Peyer's patch (tissue), 4 donors: ENCODE results near the gene GABBR2. TPM values are rescaled to one million over a fixed set of nuclear protein-coding genes. Genes with fewer than 3 reads are reported as not detected.
"Not testable (repeated sequence)": the region's sequence is repeated elsewhere in the genome, so short reads cannot be mapped to it uniquely, and the experiment has no call there.

ENCODE experiments used
- DNase-seq, 3 donors: peaks; one replicate each; pipeline ENCODE4 v3.0.0-alpha.2; 2017 to 2019
- H3K27ac ChIP-seq, 4 donors: fragments of 200-600 bp; sonication (generic); one replicate each; pipeline ENCODE4 v1.5.1; 2016 to 2019
- H3K27me3 ChIP-seq, 2 donors: fragments of 200-600 bp; sonication (generic); one replicate each; pipeline ENCODE4 v1.5.1; 2019
- H3K36me3 ChIP-seq, 3 donors: fragments of 200-600 bp; sonication (generic); one replicate each; pipeline ENCODE4 v1.5.1; 2016 to 2019
- H3K4me1 ChIP-seq, 4 donors: fragments of 200-600 bp; sonication (generic); one replicate each; pipeline ENCODE4 v1.5.1; 2016 to 2019
- H3K4me3 ChIP-seq, 4 donors: fragments of 200-600 bp; sonication (generic); 1 replicate in 3 of 4; 2 replicates in 1 of 4; pipeline ENCODE4 v1.5.1; 2016 to 2019; ENCODE audit warnings: mild to moderate bottlenecking in 1 of 4
- H3K9me3 ChIP-seq, 4 donors: fragments of 200-600 bp; sonication (generic); one replicate each; pipeline ENCODE4 v1.5.1; 2016 to 2019; ENCODE audit warnings: mild to moderate bottlenecking in 1 of 4
- POLR2A ChIP-seq, 2 donors: fragments of 450-650 bp; IDR thresholded peaks; one replicate each; pipeline ENCODE4 v1.5.1; 2017; ENCODE audit warnings: antibody characterized with exemption in 2 of 2, mild to moderate bottlenecking in 2 of 2, moderate library complexity in 2 of 2
- total RNA-seq, 4 donors: library from RNA; depleted of rRNA; stranded (reverse); fragments of >200 nt; gene quantifications; one replicate each; pipeline ENCODE4 v1.1.0, GENCODE V29; 2016
- TF ChIP-seq, protein P1 (sequence below), 6 experiments: fragments of 450-650 bp in 4 of 6; fragments of 200-600 bp in 2 of 6; sonication (generic) in 1 of 6; IDR thresholded peaks; one replicate each; pipeline ENCODE4 v1.5.1; 2017 to 2019; ENCODE audit warnings: antibody characterized with exemption in 6 of 6, mild to moderate bottlenecking in 3 of 6, moderate library complexity in 1 of 6

The GABBR2 gene
- total RNA-seq, 4 donors from 2014 or later, result not detected

DNA sequence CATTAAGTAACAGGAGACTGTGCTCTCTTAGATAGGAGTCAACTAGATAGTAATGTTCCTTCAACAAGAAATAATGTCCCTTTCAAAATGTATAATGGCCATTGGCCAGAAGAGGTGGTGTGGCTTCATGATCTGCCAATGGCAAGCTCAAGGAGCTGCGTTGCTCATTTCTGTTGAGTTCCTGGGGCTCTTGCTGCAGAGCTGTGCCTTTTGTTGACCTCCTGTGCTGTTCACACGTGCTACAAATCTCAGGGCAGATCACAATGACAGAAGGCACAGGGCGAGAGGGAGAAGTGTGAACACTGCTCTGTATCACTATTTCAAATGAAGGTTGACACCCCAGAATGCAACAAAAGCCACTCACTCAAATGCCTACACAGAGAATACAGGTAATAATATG lies 437.3 kb downstream of the GABBR2 start:
- H3K9me3 ChIP-seq, result no peaks in the 10 kb centered on the region
- H3K27ac ChIP-seq, result no peak overlapping the region
- H3K4me1 ChIP-seq, result no peaks in the 10 kb centered on the region
- no peaks in the 10 kb centered on the region for H3K36me3 ChIP-seq
- H3K27me3 ChIP-seq, result no peaks in the 10 kb centered on the region
- no peak overlapping the region for H3K4me3 ChIP-seq
- no peak for DNase-seq
- TF ChIP-seq POLR2A (IDR thresholded peaks at IDR 0.05), result no peak
- TF ChIP-seq, protein P1, sequence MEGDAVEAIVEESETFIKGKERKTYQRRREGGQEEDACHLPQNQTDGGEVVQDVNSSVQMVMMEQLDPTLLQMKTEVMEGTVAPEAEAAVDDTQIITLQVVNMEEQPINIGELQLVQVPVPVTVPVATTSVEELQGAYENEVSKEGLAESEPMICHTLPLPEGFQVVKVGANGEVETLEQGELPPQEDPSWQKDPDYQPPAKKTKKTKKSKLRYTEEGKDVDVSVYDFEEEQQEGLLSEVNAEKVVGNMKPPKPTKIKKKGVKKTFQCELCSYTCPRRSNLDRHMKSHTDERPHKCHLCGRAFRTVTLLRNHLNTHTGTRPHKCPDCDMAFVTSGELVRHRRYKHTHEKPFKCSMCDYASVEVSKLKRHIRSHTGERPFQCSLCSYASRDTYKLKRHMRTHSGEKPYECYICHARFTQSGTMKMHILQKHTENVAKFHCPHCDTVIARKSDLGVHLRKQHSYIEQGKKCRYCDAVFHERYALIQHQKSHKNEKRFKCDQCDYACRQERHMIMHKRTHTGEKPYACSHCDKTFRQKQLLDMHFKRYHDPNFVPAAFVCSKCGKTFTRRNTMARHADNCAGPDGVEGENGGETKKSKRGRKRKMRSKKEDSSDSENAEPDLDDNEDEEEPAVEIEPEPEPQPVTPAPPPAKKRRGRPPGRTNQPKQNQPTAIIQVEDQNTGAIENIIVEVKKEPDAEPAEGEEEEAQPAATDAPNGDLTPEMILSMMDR (IDR thresholded peaks at IDR 0.05), result no peak

DNA sequence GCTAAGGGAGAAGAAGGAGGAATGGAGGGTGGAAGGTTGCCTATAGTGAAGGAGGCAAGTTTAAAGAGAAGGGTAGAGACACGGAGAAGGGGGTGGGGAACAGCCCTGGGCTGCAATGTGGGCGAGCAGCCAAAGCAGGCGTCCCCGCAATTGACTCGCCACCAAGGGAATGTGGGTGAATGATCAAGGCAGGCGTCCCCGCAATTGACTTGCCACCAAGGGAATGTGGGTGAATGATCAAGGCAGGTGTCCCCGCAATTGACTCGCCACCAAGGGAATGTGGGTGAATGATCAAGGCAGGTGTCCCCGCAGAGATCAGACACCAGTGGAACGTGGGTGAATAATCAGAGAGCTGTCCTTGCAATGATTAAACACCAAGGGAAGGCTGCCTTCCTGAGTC lies 438.5 kb downstream of the GABBR2 start:
- not testable (repeated sequence) for H3K4me3 ChIP-seq, H3K9me3 ChIP-seq, DNase-seq, H3K27me3 ChIP-seq, H3K36me3 ChIP-seq, H3K4me1 ChIP-seq, H3K27ac ChIP-seq

DNA sequence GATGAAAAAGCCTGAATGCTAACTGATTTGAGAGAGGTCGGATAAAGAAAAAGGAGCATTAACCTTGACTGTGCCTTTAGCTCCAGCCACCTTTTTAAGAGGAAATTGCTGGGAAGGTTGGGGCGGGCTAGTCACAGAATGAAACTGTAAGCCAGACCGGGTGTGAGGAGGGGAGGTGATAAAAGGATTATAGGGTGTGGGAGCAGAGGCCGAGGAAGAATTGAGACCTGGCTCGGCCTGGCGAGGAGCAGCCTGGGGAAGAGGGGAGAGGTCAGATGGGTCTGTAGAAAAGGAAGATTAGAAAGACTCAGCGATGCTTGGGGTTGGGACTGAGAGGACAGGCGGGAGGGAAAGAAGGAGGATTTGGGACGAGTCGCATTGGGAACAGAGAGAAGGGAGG lies 439.1 kb downstream of the GABBR2 start:
- not testable (repeated sequence) for H3K27me3 ChIP-seq, H3K36me3 ChIP-seq, H3K4me1 ChIP-seq, DNase-seq, H3K9me3 ChIP-seq, H3K27ac ChIP-seq, H3K4me3 ChIP-seq

DNA sequence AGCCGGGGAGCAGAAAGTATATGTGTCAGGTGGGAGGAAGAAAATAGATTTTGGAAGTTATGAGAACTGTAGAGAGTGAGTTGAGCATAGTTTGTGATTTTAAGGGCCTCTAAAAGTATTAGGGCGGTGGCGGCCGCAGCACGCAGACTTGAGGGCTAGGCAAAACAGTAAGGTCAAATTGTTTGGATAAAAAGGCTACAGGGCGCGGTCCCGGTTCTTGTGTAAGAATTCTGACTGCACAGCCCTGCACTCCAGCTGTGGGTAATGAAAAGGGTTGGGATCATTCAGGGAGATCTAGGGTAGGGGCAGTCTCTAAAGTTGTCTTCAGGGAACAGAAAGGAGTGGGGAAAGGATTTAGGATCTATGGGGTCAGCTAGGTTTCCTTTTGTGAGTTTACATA lies 441.2 kb downstream of the GABBR2 start:
- not testable (repeated sequence) for DNase-seq, H3K4me3 ChIP-seq, H3K4me1 ChIP-seq, H3K9me3 ChIP-seq, H3K27ac ChIP-seq, H3K27me3 ChIP-seq, H3K36me3 ChIP-seq

DNA sequence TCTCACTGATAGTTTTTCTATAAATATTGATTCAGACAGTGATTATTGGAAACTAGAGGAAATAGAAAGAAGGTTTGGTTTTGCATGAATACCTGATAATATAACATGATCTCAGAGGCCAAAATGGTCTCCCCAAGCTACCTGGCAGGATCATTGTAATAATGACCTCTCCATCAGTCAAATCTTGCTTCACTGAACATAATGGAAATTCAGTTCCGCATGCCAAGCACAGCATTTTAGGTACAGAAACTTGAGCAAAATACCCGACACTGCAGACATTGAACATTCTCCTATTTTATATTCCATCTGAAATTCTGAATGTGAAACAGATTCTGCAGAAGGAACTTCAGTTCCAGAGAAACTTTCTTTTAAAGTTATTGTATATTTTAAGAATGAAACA lies 444.2 kb downstream of the GABBR2 start:
- no peak for DNase-seq
- TF ChIP-seq, protein P1 (IDR thresholded peaks at IDR 0.05), result no peak
- no peak for TF ChIP-seq POLR2A (IDR thresholded peaks at IDR 0.05)
- Histone ChIP-seq H3K27me3 (no peaks in the 10 kb centered on the region), H3K4me1 (no peaks in the 10 kb centered on the region), H3K27ac (no peak overlapping the region), H3K9me3 (no peaks in the 10 kb centered on the region), H3K36me3 (no peaks in the 10 kb centered on the region), H3K4me3 (no peak overlapping the region)

DNA sequence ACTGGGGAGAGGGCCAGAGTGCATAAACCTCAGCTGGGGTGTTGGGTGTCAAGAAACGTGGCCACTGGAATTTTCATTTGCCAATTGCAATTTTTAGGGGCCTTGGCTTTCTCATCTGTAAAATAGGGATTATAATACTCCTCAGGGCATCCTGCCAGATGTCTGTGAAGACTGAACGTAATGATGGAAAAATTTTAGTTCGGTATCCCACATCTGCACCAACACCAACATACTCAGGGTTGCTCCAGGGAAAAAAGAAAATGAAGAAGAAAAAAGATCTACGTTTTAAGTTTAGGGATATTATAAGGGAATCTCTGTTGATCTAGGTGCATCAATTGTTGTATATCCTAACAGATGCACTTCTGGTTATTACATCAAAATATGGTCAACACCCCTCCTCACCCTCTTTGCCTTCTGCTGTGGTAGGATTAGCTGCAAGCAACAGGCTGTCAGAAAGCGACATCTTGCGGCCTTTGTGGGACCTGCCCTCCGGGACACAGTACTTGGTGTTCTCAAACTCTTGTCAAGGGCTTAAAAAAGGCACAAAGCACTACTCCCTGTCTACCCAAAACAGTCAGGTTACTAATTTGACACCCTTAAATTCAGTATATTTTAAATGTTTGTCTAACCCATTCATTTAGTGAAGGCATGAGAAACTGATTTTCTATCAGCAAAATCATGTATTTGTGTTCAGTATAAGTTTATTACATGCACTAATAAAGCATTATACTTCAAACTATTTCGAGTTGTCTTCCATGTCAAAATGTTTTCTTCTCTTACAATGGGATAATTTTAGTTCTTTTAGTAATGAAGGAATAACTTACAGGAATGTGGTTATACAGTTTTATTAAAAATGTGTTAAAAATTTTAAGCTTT lies 445.0 kb downstream of the GABBR2 start:
- Histone ChIP-seq H3K4me3 (no peak overlapping the region), H3K27ac (no peak overlapping the region), H3K9me3 (no peaks in the 10 kb centered on the region), H3K27me3 (no peaks in the 10 kb centered on the region), H3K4me1 (no peaks in the 10 kb centered on the region), H3K36me3 (no peaks in the 10 kb centered on the region)
- no peak for TF ChIP-seq POLR2A (IDR thresholded peaks at IDR 0.05)
- TF ChIP-seq, protein P1 (IDR thresholded peaks at IDR 0.05), result peak; percentile 59 to 93 (median 90)
- DNase-seq, result peak; percentile 70 to 94 (median 84)

DNA sequence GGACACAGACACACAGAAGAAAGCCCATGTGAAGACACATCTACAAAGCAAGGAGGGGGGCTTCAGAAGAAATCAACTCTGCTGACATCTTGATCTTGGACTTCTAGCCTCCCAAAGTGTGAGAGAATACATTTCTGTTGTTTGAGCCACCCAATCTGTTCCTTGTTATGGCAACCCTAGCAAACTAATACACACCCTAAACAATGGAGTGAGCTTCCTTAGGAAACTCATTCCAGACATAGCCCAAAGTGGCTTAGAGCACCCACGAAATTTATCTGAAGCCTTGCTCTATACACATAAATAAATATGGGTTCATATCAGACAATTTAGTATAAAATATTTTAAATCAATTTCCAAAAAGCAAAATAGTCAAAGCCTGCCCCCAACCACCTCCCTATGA lies 445.7 kb downstream of the GABBR2 start:
- Histone ChIP-seq H3K36me3 (no peaks in the 10 kb centered on the region), H3K9me3 (no peaks in the 10 kb centered on the region), H3K4me1 (no peaks in the 10 kb centered on the region), H3K27ac (no peak overlapping the region), H3K27me3 (no peaks in the 10 kb centered on the region), H3K4me3 (no peak overlapping the region)
- TF ChIP-seq, protein P1 (IDR thresholded peaks at IDR 0.05), result no peak
- no peak for TF ChIP-seq POLR2A (IDR thresholded peaks at IDR 0.05)
- DNase-seq, result no peak
